GM19397 (cell line): Measurements from ENCODE around the gene PDZRN4.
A peak's percentile ranks its signal among the peaks of the same experiment; 100 is the strongest.
"Not testable (repeated sequence)": the region's sequence is repeated elsewhere in the genome, so short reads cannot be mapped to it uniquely, and the experiment has no call there.

ENCODE experiments used
- ATAC-seq: cut with Tn5 transposase; IDR thresholded peaks from one replicate; pipeline ENCODE4 v1.9.1; 2021; ENCODE audit warnings: mild to moderate bottlenecking, moderate library complexity; ENCODE audit not compliant: unreplicated experiment

PDZRN4 gene

GRCh38 chr12:41280341-41281095 lies 92.4 kb downstream of the PDZRN4 start:
- not testable (repeated sequence) for ATAC-seq

DNA sequence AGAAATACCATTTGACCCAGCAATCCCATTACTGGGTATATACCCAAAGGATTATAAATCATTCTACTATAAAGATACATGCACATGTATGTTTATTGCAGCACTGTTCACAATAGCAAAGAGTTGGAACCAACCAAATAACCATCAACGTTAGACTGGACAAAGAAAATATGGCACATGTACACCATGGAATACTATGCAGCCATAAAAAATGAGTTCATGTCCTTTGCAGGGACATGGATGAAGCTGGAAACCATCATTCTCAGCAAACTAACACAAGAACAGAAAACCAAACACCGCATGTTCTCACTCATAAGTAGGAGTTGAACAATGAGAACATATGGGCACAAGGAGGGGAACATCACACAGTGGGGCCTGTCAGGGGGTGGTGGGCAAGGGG lies 97.3 kb downstream of the PDZRN4 start:
- not testable (repeated sequence) for ATAC-seq

GRCh38 chr12:41286426-41286825 lies 98.3 kb downstream of the PDZRN4 start:
- no peak for ATAC-seq

GRCh38 chr12:41287500-41288141 lies 99.5 kb downstream of the PDZRN4 start:
- peak; percentile 39 for ATAC-seq

DNA sequence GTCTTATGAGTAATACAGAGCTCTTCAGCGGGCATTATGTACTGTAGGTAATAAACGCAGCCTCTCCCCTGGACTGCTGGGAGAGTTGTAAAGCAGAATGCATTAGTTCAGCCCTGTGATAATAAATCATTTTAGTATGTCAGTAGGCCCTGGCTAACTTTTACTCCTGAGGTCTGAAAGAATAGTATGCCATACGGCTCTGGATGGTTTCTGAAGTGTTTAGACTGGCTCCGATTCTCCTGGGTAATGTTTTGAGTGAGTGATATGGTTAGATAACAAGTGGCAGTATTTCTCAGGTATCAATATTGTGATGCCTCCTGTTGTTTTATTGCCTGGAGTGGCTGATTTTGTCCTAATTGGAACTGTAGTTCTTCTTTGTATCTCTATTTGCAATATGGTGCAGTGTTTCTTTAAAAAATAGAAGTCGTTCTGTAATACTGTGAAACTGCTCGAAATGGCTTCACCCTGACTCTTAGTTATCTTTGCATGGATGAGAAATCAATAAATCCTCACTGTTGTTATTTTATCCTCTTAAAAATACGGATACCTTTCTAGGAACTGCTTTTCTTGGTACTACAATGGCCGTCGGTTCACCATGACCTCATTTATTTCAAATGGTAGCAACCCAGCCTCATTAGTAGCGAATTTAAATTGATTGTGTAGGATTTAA lies 100.2 kb downstream of the PDZRN4 start:
- no peak for ATAC-seq

- no peak for ATAC-seq
Measured at GRCh38 chr12:41289501-41289900, 101.4 kb downstream of the PDZRN4 start.

- ATAC-seq: no peak
Measured at GRCh38 chr12:41293011-41293410, 104.9 kb downstream of the PDZRN4 start.

DNA sequence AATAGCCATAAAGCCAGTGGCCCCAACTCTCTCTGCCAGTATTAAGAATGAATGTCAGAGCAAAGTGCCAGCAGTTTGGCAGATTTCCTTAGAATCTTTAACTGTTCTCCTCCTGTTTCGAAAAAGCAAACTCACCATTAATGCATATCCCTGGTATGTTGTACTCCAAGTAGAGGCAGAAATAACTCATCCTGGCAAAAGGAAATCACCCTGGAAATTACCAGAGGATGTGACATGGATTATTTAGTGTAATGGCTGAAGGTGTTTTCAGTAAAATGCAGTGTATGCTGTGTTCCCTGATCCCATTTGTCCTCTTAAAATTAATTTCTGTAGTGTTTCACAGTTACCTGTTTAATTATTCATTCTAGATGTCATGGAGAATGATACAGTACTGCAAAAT lies 105.3 kb downstream of the PDZRN4 start:
- ATAC-seq: no peak

GRCh38 chr12:41302979-41303403 lies 114.9 kb downstream of the PDZRN4 start:
- no peak for ATAC-seq

DNA sequence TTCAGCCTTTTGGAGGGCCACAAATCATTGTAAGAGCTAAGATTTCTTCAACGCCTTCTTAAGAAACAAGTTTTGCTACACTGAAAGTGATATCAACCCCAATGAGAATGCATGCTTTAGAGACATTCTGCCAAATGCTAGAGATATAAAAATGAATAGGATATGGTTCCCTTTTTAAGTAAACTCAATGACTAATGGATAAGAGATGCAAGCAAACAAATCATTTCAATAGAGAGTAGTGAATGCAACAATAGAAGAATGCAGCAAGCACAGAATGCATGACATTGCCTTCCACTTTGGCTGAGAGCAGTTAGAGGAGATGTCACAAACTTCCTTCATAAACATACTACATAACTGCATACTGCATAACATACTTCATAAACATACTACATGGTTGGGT lies 116.4 kb downstream of the PDZRN4 start:
- ATAC-seq: no peak

- ATAC-seq: no peak
Measured at GRCh38 chr12:41310367-41310766, 122.2 kb downstream of the PDZRN4 start.

DNA sequence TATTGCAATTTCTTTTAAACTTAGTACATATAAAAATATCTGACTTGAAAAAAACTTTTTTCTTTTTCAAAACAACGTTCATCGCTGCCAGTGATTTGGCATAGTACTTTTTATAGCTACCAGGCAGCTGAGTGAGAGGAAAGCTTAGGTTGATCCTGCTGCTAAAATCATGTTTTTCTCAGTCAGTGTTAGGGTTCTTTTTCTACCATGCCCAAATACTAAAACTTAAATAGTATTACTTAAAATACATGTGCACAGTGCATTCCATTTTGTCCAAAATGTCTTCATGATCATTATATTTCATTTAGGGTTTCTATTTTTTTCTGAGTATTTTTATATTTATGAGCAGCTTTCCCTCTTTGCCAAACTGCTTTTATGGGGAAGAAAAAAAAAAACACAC lies 123.8 kb downstream of the PDZRN4 start:
- no peak for ATAC-seq

DNA sequence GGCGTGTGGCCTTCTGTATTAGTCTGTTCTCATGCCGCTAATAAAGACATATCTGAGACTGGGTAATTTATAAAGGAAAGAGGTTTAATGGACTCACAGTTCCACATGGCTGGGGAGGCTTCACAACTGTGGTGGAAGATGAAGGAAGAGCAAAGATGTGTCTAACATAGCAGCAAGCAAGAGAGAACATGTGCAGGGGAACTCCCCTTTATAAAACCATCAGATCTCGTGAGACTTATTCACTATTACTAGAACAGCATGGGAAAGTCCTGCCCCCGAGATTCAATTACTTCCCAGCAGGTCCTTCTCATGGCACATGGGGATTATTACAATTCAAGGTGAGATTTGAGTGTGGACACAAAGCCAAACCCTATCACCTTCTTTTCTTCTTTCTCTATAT lies 124.3 kb downstream of the PDZRN4 start:
- not testable (repeated sequence) for ATAC-seq

DNA sequence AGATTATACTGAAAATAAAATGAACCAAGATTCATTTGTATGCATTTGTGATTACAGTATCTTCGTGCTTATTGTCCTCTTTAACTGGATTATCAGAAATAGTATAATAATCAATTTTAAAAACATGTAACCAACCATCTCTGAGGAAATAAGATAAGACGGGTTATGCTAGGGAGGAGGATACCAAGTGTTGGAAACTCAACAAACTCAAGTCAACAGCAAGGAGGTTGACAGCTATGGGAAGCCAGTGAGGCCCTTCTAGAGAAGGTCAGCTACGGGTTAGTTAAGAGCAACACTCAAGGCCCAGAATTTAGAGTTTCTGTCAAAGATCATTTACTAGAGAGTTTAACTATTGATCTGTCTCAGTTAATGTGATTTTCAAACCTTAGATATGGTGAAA lies 137.2 kb downstream of the PDZRN4 start:
- no peak for ATAC-seq

DNA sequence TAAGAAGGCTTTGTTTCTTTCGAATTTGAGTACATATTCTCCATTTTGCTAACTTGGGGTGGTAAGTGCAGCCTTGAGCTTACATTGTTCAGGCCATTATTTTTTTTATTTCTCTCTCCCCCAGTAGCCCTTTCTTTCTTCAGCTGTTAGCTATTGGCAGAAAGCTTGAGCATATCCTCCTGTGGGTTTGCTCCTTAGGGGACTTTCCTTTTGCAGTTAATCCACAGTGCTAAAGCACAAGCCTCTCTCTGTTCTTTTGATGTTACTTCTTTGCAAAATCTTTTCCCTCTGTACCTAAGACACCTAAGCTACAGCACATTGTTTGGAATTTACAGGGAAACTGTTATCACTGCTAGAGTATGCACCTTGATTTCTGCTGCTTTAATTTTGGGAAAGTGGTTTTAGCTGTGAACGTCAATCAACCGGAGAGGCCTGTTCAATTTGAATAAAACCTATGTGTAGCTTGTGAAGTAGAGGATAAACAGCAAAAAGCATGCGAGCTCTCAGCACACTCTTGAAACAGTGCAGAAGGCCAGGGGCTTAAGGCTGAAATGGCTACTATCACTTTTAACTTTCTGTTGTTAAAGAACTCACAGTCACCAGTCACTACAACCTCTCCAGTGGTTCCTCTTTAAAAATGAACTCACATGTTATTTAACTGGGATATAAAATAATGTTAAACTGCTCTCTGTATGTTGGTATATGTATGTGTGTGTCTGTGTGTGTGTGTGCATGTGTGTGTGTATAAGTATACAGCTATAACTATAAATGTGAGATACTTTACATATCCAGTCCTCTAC lies 139.2 kb downstream of the PDZRN4 start:
- ATAC-seq: no peak

GRCh38 chr12:41333974-41334373 lies 145.9 kb downstream of the PDZRN4 start:
- no peak for ATAC-seq

GRCh38 chr12:41334390-41334789 lies 146.3 kb downstream of the PDZRN4 start:
- ATAC-seq: no peak

DNA sequence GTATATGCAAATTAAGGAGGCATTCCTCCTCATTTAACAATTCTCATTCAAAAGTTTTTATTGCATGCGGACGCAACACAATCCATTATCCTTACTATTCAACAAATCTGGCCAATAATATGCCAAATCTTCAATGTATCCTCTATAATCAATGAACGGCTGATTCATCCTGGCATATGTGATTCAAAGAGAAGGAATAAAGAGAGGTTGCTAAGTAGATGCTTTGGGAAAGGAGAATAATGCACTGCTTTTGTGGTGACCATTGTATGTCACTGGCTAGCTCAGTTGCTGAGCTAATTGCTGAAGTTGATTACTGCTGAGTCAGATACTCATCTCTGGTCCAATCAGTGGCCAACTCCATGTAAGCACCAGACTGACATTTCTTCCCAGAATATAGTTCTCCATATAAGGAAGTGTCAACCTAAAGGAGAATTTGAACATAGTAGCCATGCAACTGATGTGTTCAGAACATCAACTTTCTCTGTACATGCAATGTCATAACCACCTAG lies 148.0 kb downstream of the PDZRN4 start:
- ATAC-seq: no peak

DNA sequence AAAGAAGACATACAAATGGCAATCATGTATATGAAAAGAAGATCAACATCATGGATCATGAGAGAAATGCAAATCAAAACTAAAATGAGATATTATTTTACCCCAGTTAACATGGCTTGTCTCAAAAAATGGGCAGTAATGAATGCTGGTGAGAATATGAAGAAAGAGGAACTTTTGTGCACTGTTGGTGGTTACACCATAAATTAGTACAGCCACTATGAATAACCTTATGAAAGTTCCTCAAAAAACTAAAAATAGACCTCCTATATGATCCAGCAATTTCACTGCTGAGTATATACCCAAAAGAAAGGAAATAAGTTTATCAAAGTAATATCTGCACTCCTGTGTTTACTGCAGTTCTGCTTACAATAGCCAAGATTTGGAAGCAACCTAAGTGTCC lies 151.7 kb downstream of the PDZRN4 start:
- ATAC-seq: no peak

GRCh38 chr12:41344776-41345470 lies 156.8 kb downstream of the PDZRN4 start:
- no peak for ATAC-seq
